Measurements from ENCODE around the gene OR6C4. TPM values are rescaled to one million over a fixed set of nuclear protein-coding genes. Genes with fewer than 3 reads are reported as not detected.

Gene OR6C4
- total RNA-seq (2021), result not detected in 2 replicates
- long read RNA-seq, result 0 reads

- H3K27me3 ChIP-seq (ENCODE audit: insufficient read depth, low read length), result no peaks in the 10 kb centered on the region
- no peak within 1 kb of the TSS for H3K9ac ChIP-seq (ENCODE audit: extremely low read depth, insufficient read length, low read length)
- H3K4me3 Mint-ChIP-seq, result no peak within 1 kb of the TSS
- no peaks in the 10 kb centered on the region for H3K4me1 ChIP-seq (ENCODE audit: insufficient read depth, low read length)
- H3K4ac ChIP-seq (ENCODE audit: low read depth, low read length), result no peak within 1 kb of the TSS
- no peak within 1 kb of the TSS for H3K14ac ChIP-seq (ENCODE audit: insufficient read depth, low read length)
- H4K20me1 ChIP-seq (ENCODE audit: control insufficient read depth, insufficient read depth, insufficient read length), result no peaks in the 10 kb centered on the region
- peaks cover 2 to 6% (median 2%) of the 10 kb centered on the region in 3 experiments; a peak in 5 of 7 replicates for H3K36me3 Mint-ChIP-seq (ENCODE audit: insufficient read depth in 1 of 3, low read depth in 3 of 3)
- H2AFZ ChIP-seq (ENCODE audit: low read length), result no peak within 1 kb of the TSS
- H2AK5ac ChIP-seq (ENCODE audit: insufficient read length, low read length), result no peak within 1 kb of the TSS
- no peak within 1 kb of the TSS for H3K56ac ChIP-seq (ENCODE audit: insufficient read length, low read depth, low read length)
- H3K27me3 Mint-ChIP-seq (ENCODE audit: low read depth), result peaks cover 6% of the 10 kb centered on the region
- peaks cover 14% of the 10 kb centered on the region for H3K9me3 ChIP-seq (ENCODE audit: control insufficient read depth, low read depth, low read length)
- H3K27ac ChIP-seq (ENCODE audit: insufficient read length, low read depth, low read length), result no peak within 1 kb of the TSS
- no peak within 1 kb of the TSS for H4K8ac ChIP-seq (replicated peaks; ENCODE audit: insufficient read length, low read depth, low read length)
- no peaks in the 10 kb centered on the region for H3K79me1 ChIP-seq (ENCODE audit: insufficient read depth, low read depth, low read length, poor library complexity, severe bottlenecking)
- no peak within 1 kb of the TSS for H3T11ph ChIP-seq (ENCODE audit: low read length)
- WGBS (ENCODE audit: extremely low coverage, insufficient read length, low lambda C conversion rate), result no CpG with 5 or more reads among the region's 2 CpGs
- H4K5ac ChIP-seq (ENCODE audit: insufficient read length, low read depth, low read length), result no peak within 1 kb of the TSS
- H3K79me2 ChIP-seq (ENCODE audit: insufficient read depth, low read length), result no peaks in the 10 kb centered on the region
- DNase-seq, result no peak
- H2BK12ac ChIP-seq (ENCODE audit: insufficient read length, low read depth, low read length), result no peak within 1 kb of the TSS
- H2BK5ac ChIP-seq (ENCODE audit: insufficient read length, low read length), result no peak within 1 kb of the TSS
- H3K27ac Mint-ChIP-seq, result no peak within 1 kb of the TSS
- H3K23ac ChIP-seq (ENCODE audit: insufficient read length, low read depth, low read length), result no peak within 1 kb of the TSS
- H4K91ac ChIP-seq (ENCODE audit: insufficient read length, low read depth, low read length), result no peak within 1 kb of the TSS
- no peak for TF ChIP-seq CTCF (conservative IDR thresholded peaks at IDR 0.05)
- H3K4me2 ChIP-seq (ENCODE audit: insufficient read depth, insufficient read length, low read length), result no peak within 1 kb of the TSS
- no peak within 1 kb of the TSS for H2BK20ac ChIP-seq (ENCODE audit: low read depth, low read length, poor library complexity, severe bottlenecking)
- no peak within 1 kb of the TSS for H2BK120ac ChIP-seq (ENCODE audit: low read depth, low read length, poor library complexity, severe bottlenecking)
- H3K23me2 ChIP-seq (ENCODE audit: insufficient read length, low read depth, low read length, poor library complexity, severe bottlenecking), result no peaks in the 10 kb centered on the region
- no peak within 1 kb of the TSS for H2BK15ac ChIP-seq (ENCODE audit: low read depth, low read length)
- no peak within 1 kb of the TSS for H3K18ac ChIP-seq (ENCODE audit: insufficient read length, low read depth, low read length)
- no peaks in the 10 kb centered on the region for H3K4me1 Mint-ChIP-seq
- peaks cover 20 to 26% of the 10 kb centered on the region in 2 experiments for H3K9me3 Mint-ChIP-seq
Measured at GRCh38 chr12:55549302-55549701, at the start of gene OR6C4. OR6C4 (plus strand) TSS chr12:55549602; CDS start chr12:55551227, 1,625 bp downstream.
